Activated CD8-positive, alpha-beta T cell treated with anti-CD3 and anti-CD28 coated beads for 36 hours (primary cell): ENCODE results near the gene ZBTB45. TPM values are rescaled to one million over a fixed set of nuclear protein-coding genes. Genes with fewer than 3 reads are reported as not detected.

Experiments used
- ATAC-seq: fragments of 200-7000 bp; cut with Tn5 transposase; one replicate; pipeline ENCODE4 v1.10.0; 2021; ENCODE audit warnings: mild to moderate bottlenecking, moderate library complexity
- CTCF ChIA-PET: fragments of 350-600 bp; sonication (Branson Sonifier 250); formaldehyde crosslinking; loops from one replicate; lab custom pipeline; 2021; ENCODE audit warnings: antibody characterized with exemption; lab: Charles Lee
- POLR2A ChIA-PET: fragments of 350-600 bp; sonication (Branson Sonifier 250); formaldehyde crosslinking; loops from one replicate; lab custom pipeline; 2021; ENCODE audit warnings: antibody characterized with exemption; lab: Charles Lee
- DNase-seq: peaks from one replicate; pipeline ENCODE4 v3.0.0-alpha.2; 2020
- H3K27ac Mint-ChIP-seq: one replicate; pipeline ENCODE4 v1.8.0; 2021; ENCODE audit warnings: mild to moderate bottlenecking, mixed read lengths
- H3K27me3 Mint-ChIP-seq: one replicate; pipeline ENCODE4 v1.8.0; 2021; ENCODE audit warnings: mixed read lengths
- H3K36me3 Mint-ChIP-seq: one replicate; pipeline ENCODE4 v1.8.0; 2021; ENCODE audit warnings: low read depth, mixed read lengths
- H3K4me1 Mint-ChIP-seq: one replicate; pipeline ENCODE4 v1.8.0; 2021; ENCODE audit warnings: low read depth, mixed read lengths
- H3K4me3 Mint-ChIP-seq: one replicate; pipeline ENCODE4 v1.8.0; 2021; ENCODE audit warnings: mild to moderate bottlenecking, moderate library complexity, mixed read lengths
- H3K9me3 Mint-ChIP-seq: one replicate; pipeline ENCODE4 v1.8.0; 2021; ENCODE audit warnings: mixed read lengths
- intact Hi-C: fragments of 100-400 bp; cut with micrococcal nuclease; formaldehyde crosslinking; loops from one replicate; pipeline ENCODE4 v1.10.0; 2022
- total RNA-seq, 2 experiments: library from RNA; stranded (reverse); gene quantifications; one replicate each; pipeline ENCODE4 v1.2.3, GENCODE V29; 2021
- TF ChIP-seq, protein P1 (sequence below): fragments of 200-600 bp; IDR thresholded peaks from one replicate; pipeline ENCODE4 v1.8.0; 2022; ENCODE audit warnings: antibody characterized with exemption, mild to moderate bottlenecking

Gene ZBTB45
- total RNA-seq, 2 experiments from 2014 or later = 7.4 to 7.9 TPM

DNA sequence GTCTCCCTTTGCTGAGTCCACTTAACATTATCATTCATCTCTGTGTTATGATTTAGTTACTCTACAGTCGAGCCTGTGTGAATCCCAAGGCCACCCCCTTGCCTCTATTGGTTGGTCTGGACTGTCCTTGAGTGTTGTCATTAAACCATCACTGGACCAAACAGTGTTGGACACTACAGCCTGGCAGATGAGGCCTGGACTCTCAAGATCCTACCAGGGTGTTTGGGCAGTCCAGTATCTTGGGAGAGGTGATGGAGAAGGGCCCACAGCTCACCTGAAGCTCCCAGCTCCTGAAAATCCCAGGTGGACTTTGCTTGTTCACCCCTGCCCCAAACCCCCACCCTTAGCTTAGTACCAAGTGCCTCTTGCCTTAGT lies 31.5 kb upstream of the ZBTB45 start:
- intact Hi-C loops = no loop called here
- no peaks in the 10 kb centered on the region for H3K9me3 Mint-ChIP-seq
- POLR2A ChIA-PET = interaction anchor here (1.3 to 13.1 kb wide), 4 partner anchors 8 to 34 kb away, joined by 3 to 164 read pairs (median 20); partner anchors contain the start of genes TRIM28 and ZBTB45

DNA sequence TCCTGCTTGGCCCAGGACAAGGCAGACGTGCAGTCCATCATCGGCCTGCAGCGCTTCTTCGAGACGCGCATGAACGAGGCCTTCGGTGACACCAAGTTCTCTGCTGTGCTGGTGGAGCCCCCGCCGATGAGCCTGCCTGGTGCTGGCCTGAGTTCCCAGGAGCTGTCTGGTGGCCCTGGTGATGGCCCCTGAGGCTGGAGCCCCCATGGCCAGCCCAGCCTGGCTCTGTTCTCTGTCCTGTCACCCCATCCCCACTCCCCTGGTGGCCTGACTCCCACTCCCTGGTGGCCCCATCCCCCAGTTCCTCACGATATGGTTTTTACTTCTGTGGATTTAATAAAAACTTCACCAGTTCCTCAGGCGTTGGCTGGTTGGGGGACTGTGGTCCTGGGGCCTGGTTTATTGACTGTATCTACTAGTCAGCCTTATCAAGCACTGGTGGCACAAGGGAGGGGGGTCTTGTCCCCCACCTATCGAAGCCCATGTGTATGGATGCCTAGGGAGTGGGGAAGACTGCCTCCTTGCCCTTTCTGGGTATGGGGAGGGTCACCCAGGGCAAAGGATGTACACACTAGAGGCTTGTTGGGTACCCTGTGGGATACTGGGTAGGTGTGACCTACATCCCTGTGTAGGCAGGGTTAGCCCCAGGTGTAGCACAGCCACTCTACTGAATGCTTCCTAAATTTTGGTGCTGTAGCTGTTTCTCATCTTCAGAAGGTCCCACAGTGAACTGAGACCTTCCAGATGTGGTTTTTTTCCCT lies 30.9 kb upstream of the ZBTB45 start:
- ATAC-seq (no peak), DNase-seq (no peak)
- intact Hi-C loops = no loop called here
- no peak overlapping the region for H3K4me3 Mint-ChIP-seq
- CTCF ChIA-PET = no interaction called here
- H3K27me3 Mint-ChIP-seq = no peaks in the 10 kb centered on the region
- POLR2A ChIA-PET = interaction anchor here (1.6 to 13.1 kb wide), 3 partner anchors 13 to 34 kb away, joined by 5 to 164 read pairs (median 35); partner anchors contain the start of gene ZBTB45
- no peaks in the 10 kb centered on the region for H3K9me3 Mint-ChIP-seq
- H3K36me3 Mint-ChIP-seq = peaks cover 82% of the 10 kb centered on the region
- H3K27ac Mint-ChIP-seq = no peak overlapping the region
- H3K4me1 Mint-ChIP-seq = peaks cover 48% of the 10 kb centered on the region
- TF ChIP-seq, protein P1, sequence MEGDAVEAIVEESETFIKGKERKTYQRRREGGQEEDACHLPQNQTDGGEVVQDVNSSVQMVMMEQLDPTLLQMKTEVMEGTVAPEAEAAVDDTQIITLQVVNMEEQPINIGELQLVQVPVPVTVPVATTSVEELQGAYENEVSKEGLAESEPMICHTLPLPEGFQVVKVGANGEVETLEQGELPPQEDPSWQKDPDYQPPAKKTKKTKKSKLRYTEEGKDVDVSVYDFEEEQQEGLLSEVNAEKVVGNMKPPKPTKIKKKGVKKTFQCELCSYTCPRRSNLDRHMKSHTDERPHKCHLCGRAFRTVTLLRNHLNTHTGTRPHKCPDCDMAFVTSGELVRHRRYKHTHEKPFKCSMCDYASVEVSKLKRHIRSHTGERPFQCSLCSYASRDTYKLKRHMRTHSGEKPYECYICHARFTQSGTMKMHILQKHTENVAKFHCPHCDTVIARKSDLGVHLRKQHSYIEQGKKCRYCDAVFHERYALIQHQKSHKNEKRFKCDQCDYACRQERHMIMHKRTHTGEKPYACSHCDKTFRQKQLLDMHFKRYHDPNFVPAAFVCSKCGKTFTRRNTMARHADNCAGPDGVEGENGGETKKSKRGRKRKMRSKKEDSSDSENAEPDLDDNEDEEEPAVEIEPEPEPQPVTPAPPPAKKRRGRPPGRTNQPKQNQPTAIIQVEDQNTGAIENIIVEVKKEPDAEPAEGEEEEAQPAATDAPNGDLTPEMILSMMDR = no peak

More for the DNA sequence above, 31.5 kb upstream of the ZBTB45 start:
- DNase-seq (no peak), ATAC-seq (no peak)
- Mint-ChIP-seq H3K4me1 (peaks cover 44% of the 10 kb centered on the region), H3K36me3 (peaks cover 79% of the 10 kb centered on the region), H3K27ac (no peak overlapping the region), H3K27me3 (no peaks in the 10 kb centered on the region), H3K4me3 (no peak overlapping the region)
- TF ChIP-seq, protein P1 = no peak
- CTCF ChIA-PET = interaction anchor here (1.2 kb wide), 1 partner anchor 31 kb away, joined by 4 read pairs; the partner anchor contains the start of gene ZBTB45

DNA sequence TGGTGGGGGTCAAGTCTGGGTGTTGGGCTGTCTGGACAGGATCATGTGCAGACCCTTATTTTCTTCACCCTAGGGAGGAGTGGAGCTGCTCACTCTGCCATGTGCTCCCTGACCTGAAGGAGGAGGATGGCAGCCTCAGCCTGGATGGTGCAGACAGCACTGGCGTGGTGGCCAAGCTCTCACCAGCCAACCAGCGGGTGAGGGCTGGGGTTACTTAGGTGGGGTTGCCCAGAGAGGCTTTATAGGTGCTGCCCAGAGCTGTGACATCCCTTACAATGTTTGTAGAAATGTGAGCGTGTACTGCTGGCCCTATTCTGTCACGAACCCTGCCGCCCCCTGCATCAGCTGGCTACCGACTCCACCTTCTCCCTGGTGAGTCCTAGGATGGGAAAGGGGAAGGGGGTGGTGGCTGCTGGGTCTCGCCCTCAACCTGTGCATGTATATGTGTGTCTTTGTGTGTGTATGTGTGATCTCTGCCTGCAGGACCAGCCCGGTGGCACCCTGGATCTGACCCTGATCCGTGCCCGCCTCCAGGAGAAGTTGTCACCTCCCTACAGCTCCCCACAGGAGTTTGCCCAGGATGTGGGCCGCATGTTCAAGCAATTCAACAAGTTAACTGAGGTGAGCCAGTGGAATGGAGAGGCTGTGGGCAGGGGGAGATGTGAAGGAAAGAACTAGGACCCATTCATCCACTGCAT lies 30.2 kb upstream of the ZBTB45 start:
- POLR2A ChIA-PET = interaction anchor here (0.8 to 13.1 kb wide), 4 partner anchors 7 to 33 kb away, joined by 4 to 164 read pairs (median 4); partner anchors contain the start of gene ZBTB45
- CTCF ChIA-PET = no interaction called here
- Mint-ChIP-seq H3K4me1 (peaks cover 42% of the 10 kb centered on the region), H3K27me3 (no peaks in the 10 kb centered on the region), H3K4me3 (no peak overlapping the region), H3K9me3 (no peaks in the 10 kb centered on the region), H3K36me3 (peaks cover 83% of the 10 kb centered on the region), H3K27ac (peak overlapping the region; percentile 10)
- intact Hi-C loops = no loop called here
- TF ChIP-seq, protein P1 = no peak
- ATAC-seq (no peak), DNase-seq (no peak)

DNA sequence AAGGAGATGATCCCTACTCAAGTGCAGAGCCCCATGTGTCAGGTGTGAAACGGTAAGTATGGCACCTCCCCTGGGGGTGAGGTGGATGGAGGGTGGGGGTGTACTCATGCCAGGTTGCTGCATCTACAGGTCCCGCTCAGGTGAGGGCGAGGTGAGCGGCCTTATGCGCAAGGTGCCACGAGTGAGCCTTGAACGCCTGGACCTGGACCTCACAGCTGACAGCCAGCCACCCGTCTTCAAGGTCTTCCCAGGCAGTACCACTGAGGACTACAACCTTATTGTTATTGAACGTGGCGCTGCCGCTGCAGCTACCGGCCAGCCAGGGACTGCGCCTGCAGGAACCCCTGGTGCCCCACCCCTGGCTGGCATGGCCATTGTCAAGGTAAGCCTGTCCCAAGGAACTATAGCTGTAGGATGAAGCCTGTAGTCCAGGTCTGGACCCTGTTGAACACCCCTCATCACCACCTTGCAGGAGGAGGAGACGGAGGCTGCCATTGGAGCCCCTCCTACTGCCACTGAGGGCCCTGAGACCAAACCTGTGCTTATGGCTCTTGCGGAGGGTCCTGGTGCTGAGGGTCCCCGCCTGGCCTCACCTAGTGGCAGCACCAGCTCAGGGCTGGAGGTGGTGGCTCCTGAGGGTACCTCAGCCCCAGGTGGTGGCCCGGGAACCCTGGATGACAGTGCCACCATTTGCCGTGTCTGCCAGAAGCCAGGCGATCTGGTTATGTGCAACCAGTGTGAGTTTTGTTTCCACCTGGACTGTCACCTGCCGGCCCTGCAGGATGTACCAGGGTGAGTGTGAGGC lies 29.5 kb upstream of the ZBTB45 start:
- intact Hi-C loops = no loop called here
- ATAC-seq (no peak), DNase-seq (no peak)
- Mint-ChIP-seq H3K4me3 (no peak overlapping the region), H3K27ac (no peak overlapping the region), H3K4me1 (peaks cover 40% of the 10 kb centered on the region), H3K36me3 (peaks cover 77% of the 10 kb centered on the region), H3K9me3 (no peaks in the 10 kb centered on the region), H3K27me3 (no peaks in the 10 kb centered on the region)
- ChIA-PET CTCF (no interaction called here), POLR2A (interaction anchor here (0.8 to 13.1 kb wide), 4 partner anchors 8 to 32 kb away, joined by 4 to 164 read pairs (median 4); partner anchors contain the start of gene ZBTB45)
- TF ChIP-seq, protein P1 = no peak
